ENCODE results near the gene CPSF6. TPM values are rescaled to one million over a fixed set of nuclear protein-coding genes. Genes with fewer than 3 reads are reported as not detected.
A peak's percentile ranks its signal among the peaks of the same experiment; 100 is the strongest.

Gene CPSF6
- total RNA-seq, 1 experiment from 2014 or later: 77.9 TPM

- Histone ChIP-seq H3F3A (ENCODE audit: insufficient read depth, low read depth) (peaks cover 7% of the 10 kb centered on the region; the same call in 1 of the 2 replicates), H3K9me2 (ENCODE audit: insufficient read depth) (no peaks in the 10 kb centered on the region), H3K4me1 (replicated peaks; ENCODE audit: insufficient read depth) (peaks cover 8% of the 10 kb centered on the region), H3K79me2 (ENCODE audit: low read depth) (no peaks in the 10 kb centered on the region), H3K27me3 (ENCODE audit: insufficient read depth, low read depth) (no peaks in the 10 kb centered on the region), H3K4me3 (peak overlapping the region; percentile 47; the same call in 1 of the 2 replicates), H3K27ac (no peak overlapping the region), H3K36me3 (ENCODE audit: low read depth) (no peaks in the 10 kb centered on the region), H2AFZ (peak overlapping the region; percentile 14; the same call in 1 of the 2 replicates), H3K4me2 (peak overlapping the region; percentile 76), H3K9me3 (ENCODE audit: insufficient read depth, low read depth) (no peaks in the 10 kb centered on the region), H4K20me1 (ENCODE audit: insufficient read depth) (no peaks in the 10 kb centered on the region)
- BruUV-seq (replicated peaks): no TSS peak
- POLR2A ChIA-PET (ENCODE audit: unreplicated experiment): interaction anchor here (0.6 kb wide), 1 partner anchor 275 kb away, joined by 4 read pairs; no protein-coding TSS in a partner anchor
- CTCF ChIA-PET: no interaction called here
- intact Hi-C loops (cut with micrococcal nuclease; ENCODE audit: unreplicated experiment): no loop called here
- TF ChIP-seq, protein P1, sequence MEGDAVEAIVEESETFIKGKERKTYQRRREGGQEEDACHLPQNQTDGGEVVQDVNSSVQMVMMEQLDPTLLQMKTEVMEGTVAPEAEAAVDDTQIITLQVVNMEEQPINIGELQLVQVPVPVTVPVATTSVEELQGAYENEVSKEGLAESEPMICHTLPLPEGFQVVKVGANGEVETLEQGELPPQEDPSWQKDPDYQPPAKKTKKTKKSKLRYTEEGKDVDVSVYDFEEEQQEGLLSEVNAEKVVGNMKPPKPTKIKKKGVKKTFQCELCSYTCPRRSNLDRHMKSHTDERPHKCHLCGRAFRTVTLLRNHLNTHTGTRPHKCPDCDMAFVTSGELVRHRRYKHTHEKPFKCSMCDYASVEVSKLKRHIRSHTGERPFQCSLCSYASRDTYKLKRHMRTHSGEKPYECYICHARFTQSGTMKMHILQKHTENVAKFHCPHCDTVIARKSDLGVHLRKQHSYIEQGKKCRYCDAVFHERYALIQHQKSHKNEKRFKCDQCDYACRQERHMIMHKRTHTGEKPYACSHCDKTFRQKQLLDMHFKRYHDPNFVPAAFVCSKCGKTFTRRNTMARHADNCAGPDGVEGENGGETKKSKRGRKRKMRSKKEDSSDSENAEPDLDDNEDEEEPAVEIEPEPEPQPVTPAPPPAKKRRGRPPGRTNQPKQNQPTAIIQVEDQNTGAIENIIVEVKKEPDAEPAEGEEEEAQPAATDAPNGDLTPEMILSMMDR (conservative IDR thresholded peaks at IDR 0.05): no peak
- TF ChIP-seq EZH2 (IDR thresholded peaks at IDR 0.05; ENCODE audit: low read depth): no peak
- DNase-seq: peak; percentile 43 to 62
Measured at GRCh38 chr12:69284131-69284530, 44.8 kb downstream of the CPSF6 start.

- Histone ChIP-seq H3K4me2 (no peak overlapping the region), H3K27me3 (ENCODE audit: insufficient read depth, low read depth) (no peaks in the 10 kb centered on the region), H3F3A (ENCODE audit: insufficient read depth, low read depth) (0 out of 2 replicates have a peak, but pooled peaks cover 7% of the 10 kb centered on the region), H4K20me1 (ENCODE audit: insufficient read depth) (no peaks in the 10 kb centered on the region), H3K36me3 (ENCODE audit: low read depth) (no peaks in the 10 kb centered on the region), H3K27ac (no peak overlapping the region), H2AFZ (no peak overlapping the region), H3K79me2 (ENCODE audit: low read depth) (no peaks in the 10 kb centered on the region), H3K4me1 (replicated peaks; ENCODE audit: insufficient read depth) (peaks cover 8% of the 10 kb centered on the region), H3K9me3 (ENCODE audit: insufficient read depth, low read depth) (no peaks in the 10 kb centered on the region), H3K4me3 (no peak overlapping the region), H3K9me2 (ENCODE audit: insufficient read depth) (no peaks in the 10 kb centered on the region)
- intact Hi-C loops (cut with micrococcal nuclease; ENCODE audit: unreplicated experiment): no loop called here
- no peak for TF ChIP-seq EZH2 (IDR thresholded peaks at IDR 0.05; ENCODE audit: low read depth)
- TF ChIP-seq, protein P1 (conservative IDR thresholded peaks at IDR 0.05): no peak
- ChIA-PET CTCF (no interaction called here), POLR2A (ENCODE audit: unreplicated experiment) (no interaction called here)
- no peak for DNase-seq
- no TSS peak for BruUV-seq (replicated peaks)
Measured at GRCh38 chr12:69287556-69287955, 48.2 kb downstream of the CPSF6 start.

GRCh38 chr12:69290545-69291277, 51.3 kb downstream of the CPSF6 start:
- H2AFZ ChIP-seq: no peak overlapping the region
- no peaks in the 10 kb centered on the region for H3F3A ChIP-seq (ENCODE audit: insufficient read depth, low read depth)
- ChIA-PET POLR2A (ENCODE audit: unreplicated experiment) (no interaction called here), CTCF (interaction anchor here (0.6 to 1.1 kb wide), 3 partner anchors 244 to 280 kb away, joined by 4 to 9 read pairs (median 4); no protein-coding TSS in a partner anchor)
- H3K4me2 ChIP-seq: no peak overlapping the region
- no peak for TF ChIP-seq EZH2 (IDR thresholded peaks at IDR 0.05; ENCODE audit: low read depth)
- TF ChIP-seq, protein P1 (conservative IDR thresholded peaks at IDR 0.05): peak; percentile 91
- intact Hi-C loops (cut with micrococcal nuclease; ENCODE audit: unreplicated experiment): loop anchor here (2.0 kb wide), 1 partner anchor 66 kb away; no protein-coding TSS in a partner anchor
- no TSS peak for BruUV-seq (replicated peaks)
- DNase-seq: peak; percentile 53 to 67
- H4K20me1 ChIP-seq (ENCODE audit: insufficient read depth): no peaks in the 10 kb centered on the region
- no peak overlapping the region for H3K27ac ChIP-seq
- H3K4me1 ChIP-seq (replicated peaks; ENCODE audit: insufficient read depth): no peaks in the 10 kb centered on the region
- no peaks in the 10 kb centered on the region for H3K36me3 ChIP-seq (ENCODE audit: low read depth)
- H3K9me3 ChIP-seq (ENCODE audit: insufficient read depth, low read depth): no peaks in the 10 kb centered on the region
- no peak overlapping the region for H3K4me3 ChIP-seq
- no peaks in the 10 kb centered on the region for H3K79me2 ChIP-seq (ENCODE audit: low read depth)
- H3K27me3 ChIP-seq (ENCODE audit: insufficient read depth, low read depth): no peaks in the 10 kb centered on the region
- no peaks in the 10 kb centered on the region for H3K9me2 ChIP-seq (ENCODE audit: insufficient read depth)
